ENCODE data around the gene TXNDC8.

DNA sequence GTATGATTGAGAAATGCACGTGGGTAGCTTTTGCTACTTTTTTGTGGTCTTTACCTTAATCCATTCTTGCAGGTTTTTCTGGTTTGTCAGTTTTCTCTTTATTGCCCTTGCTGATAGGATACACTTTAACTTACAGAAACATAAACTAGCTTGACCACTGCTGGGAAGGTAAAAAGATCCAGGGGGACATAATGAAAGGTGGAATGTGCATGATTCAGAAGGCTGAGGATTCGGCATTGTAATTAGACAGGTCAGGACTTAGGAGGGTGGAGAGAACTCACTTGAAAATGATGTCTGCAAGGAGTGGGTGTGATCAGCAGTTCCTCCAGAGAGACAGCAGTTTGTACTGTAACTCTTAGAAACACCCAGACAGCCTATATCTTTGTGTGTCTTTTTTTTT lies 19.8 kb upstream of the TXNDC8 start:
- TF ChIP-seq, protein P1, sequence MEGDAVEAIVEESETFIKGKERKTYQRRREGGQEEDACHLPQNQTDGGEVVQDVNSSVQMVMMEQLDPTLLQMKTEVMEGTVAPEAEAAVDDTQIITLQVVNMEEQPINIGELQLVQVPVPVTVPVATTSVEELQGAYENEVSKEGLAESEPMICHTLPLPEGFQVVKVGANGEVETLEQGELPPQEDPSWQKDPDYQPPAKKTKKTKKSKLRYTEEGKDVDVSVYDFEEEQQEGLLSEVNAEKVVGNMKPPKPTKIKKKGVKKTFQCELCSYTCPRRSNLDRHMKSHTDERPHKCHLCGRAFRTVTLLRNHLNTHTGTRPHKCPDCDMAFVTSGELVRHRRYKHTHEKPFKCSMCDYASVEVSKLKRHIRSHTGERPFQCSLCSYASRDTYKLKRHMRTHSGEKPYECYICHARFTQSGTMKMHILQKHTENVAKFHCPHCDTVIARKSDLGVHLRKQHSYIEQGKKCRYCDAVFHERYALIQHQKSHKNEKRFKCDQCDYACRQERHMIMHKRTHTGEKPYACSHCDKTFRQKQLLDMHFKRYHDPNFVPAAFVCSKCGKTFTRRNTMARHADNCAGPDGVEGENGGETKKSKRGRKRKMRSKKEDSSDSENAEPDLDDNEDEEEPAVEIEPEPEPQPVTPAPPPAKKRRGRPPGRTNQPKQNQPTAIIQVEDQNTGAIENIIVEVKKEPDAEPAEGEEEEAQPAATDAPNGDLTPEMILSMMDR (conservative IDR thresholded peaks at IDR 0.05; ENCODE audit: low read length): no peak
- TF ChIP-seq EZH2phosphoT487 (IDR thresholded peaks at IDR 0.05; ENCODE audit: borderline replicate concordance): no peak
